ENCODE measurements around the gene GPR31.

GPR31 gene

GRCh38 chr6:167137881-167138280 lies 19.9 kb downstream of the GPR31 start:
- DNase-seq, result no peak

- DNase-seq, result no peak
These were observed 20.7 kb downstream of the GPR31 start for GRCh38 chr6:167137081-167137480.

GRCh38 chr6:167136376-167136775 lies 21.4 kb downstream of the GPR31 start:
- DNase-seq, result no peak

GRCh38 chr6:167134448-167135328 lies 23.1 kb downstream of the GPR31 start:
- no peak for DNase-seq

- no peak for DNase-seq
These were observed 26.8 kb downstream of the GPR31 start for GRCh38 chr6:167130712-167131684.

- no peak for DNase-seq
These were observed 27.6 kb downstream of the GPR31 start for GRCh38 chr6:167130008-167130677.

GRCh38 chr6:167129562-167129961 lies 28.2 kb downstream of the GPR31 start:
- no peak for DNase-seq

GRCh38 chr6:167129159-167129558 lies 28.6 kb downstream of the GPR31 start:
- DNase-seq, result no peak

GRCh38 chr6:167127785-167128531 lies 29.8 kb downstream of the GPR31 start:
- no peak for DNase-seq

- no peak for DNase-seq
These were observed 31.9 kb downstream of the GPR31 start for GRCh38 chr6:167125855-167126349.

GRCh38 chr6:167125410-167125809 lies 32.4 kb downstream of the GPR31 start:
- DNase-seq, result no peak

- DNase-seq, result no peak
These were observed 33.0 kb downstream of the GPR31 start for GRCh38 chr6:167124753-167125152.

GRCh38 chr6:167122827-167123657 lies 34.7 kb downstream of the GPR31 start, which contains the start of gene CCR6:
Gene CCR6 (plus strand): TSS chr6:167123096. CDS start chr6:167136135, 13,039 bp downstream.
- no peak for DNase-seq

GRCh38 chr6:167122041-167122826 lies 35.5 kb downstream of the GPR31 start:
- DNase-seq, result no peak

- no peak for DNase-seq
These were observed 36.4 kb downstream of the GPR31 start for GRCh38 chr6:167121335-167121841.

GRCh38 chr6:167120583-167120903 lies 37.2 kb downstream of the GPR31 start:
- no peak for DNase-seq

- no peak for DNase-seq
These were observed 37.9 kb downstream of the GPR31 start for GRCh38 chr6:167119670-167120582.

GRCh38 chr6:167118839-167119238 lies 38.9 kb downstream of the GPR31 start:
- no peak for DNase-seq

- no peak for DNase-seq
These were observed 39.8 kb downstream of the GPR31 start for GRCh38 chr6:167118006-167118405.

Data from fibroblast of skin of abdomen (primary cell).